Measurements from ENCODE around the gene CHMP4B.

The CHMP4B gene

DNA sequence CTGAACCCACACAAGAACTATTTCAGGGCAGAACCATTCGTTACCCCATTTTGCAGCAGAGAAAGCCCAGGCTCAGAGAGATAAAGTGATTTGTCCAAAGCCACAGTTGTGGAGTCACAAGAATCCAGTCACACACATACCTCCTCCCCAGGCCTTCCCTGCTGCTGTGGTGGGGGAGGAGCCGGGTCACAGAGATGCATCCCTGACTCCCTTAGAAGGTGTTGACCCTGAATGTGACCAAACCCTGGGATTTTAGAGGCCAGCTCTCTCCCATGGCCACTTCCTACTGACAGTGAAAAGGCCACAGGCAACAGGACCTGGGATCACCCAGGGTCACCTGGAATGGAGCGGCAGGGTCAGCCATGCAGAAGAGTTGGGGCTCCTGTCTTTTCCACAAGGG is 48.6 kb downstream of the CHMP4B start:
- DNase-seq (ENCODE audit: extremely low read depth in 1 of 2, low read depth in 1 of 2): no peak

GRCh38 chr20:33861458-33861857 is 50.3 kb downstream of the CHMP4B start:
- no peak for DNase-seq (ENCODE audit: extremely low read depth in 1 of 2, low read depth in 1 of 2)

- peak in 1 of 2 donors; percentile 29 for DNase-seq (ENCODE audit: extremely low read depth in 1 of 2, low read depth in 1 of 2)
These were observed 51.7 kb downstream of the CHMP4B start for GRCh38 chr20:33862709-33863403.

GRCh38 chr20:33863440-33864323 is 52.5 kb downstream of the CHMP4B start:
- no peak for DNase-seq (ENCODE audit: extremely low read depth in 1 of 2, low read depth in 1 of 2)

DNA sequence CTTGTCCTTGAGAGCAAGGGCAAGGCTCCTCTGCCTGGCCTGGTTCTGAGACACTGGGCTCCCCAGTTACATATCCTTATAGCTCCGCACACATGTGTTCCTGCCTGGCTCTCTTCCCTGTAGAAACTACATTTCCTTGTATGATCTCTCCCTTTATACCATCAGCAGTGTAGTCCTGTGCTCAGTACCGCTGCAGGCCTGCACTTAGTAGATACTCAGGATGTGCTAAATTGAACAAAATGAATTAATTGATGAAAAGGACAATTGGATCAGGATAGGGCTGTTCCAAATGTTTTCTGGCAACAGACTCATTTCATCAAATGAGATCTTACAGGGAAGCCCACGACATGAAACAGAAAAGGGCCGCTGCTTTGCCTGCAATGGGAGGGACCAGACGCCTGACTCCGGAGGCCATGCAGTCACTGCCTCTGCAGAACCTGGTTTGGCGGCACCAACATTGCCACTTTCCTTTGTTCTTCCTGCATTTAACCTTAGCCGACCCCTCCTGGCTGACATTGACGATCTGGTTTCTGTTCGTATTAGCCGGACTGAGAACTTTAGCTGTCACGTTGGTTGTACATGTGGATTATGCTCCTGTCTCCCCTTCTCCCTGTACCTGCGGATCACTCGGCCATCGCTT is 53.3 kb downstream of the CHMP4B start:
- DNase-seq (ENCODE audit: extremely low read depth in 1 of 2, low read depth in 1 of 2): no peak

- DNase-seq (ENCODE audit: extremely low read depth in 1 of 2, low read depth in 1 of 2): no peak
These were observed 54.7 kb downstream of the CHMP4B start for GRCh38 chr20:33865761-33866370.

GRCh38 chr20:33866398-33867100 is 55.4 kb downstream of the CHMP4B start:
- no peak for DNase-seq (ENCODE audit: extremely low read depth in 1 of 2, low read depth in 1 of 2)

DNA sequence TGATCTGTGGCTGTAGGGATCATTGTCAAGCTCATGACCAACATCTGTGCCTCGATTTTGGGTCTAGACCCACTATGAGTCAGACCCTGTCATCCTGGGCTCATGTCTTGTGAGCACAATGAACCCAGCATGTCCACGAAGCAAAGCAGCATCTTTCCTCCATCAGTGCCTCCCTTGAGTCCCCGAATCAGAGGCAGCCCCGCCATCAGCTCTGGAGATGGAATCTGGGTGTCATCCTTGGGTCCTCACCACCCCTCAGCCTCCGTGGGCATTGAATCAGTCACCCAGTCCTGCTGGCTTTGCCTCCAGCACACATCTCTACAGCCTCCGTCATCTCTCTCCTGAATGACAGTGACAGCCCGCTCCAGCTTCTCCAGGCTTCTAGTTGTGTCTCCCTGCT is 56.9 kb downstream of the CHMP4B start:
- DNase-seq (ENCODE audit: extremely low read depth in 1 of 2, low read depth in 1 of 2): no peak

GRCh38 chr20:33868595-33868994 is 57.4 kb downstream of the CHMP4B start:
- DNase-seq (ENCODE audit: extremely low read depth in 1 of 2, low read depth in 1 of 2): no peak

DNA sequence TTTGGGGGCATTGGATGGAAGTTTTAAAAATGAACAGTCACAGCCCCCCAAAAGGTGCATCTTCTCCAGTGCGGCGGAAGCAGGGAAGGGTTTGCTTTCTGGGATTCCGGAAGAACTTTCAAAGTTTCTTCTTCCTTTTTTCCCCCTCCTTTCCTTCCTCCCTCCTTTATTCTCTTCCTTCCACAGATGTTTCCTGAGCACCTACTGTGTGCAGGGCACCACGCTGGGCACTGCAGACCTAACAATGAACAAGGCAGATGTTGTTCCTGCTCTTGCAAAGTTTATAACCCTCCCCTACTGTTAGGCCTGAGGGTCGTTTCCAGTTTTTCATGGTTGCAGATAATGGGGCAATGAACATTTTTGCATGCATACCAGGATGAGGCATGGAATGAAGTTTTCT is 58.1 kb downstream of the CHMP4B start:
- DNase-seq (ENCODE audit: extremely low read depth in 1 of 2, low read depth in 1 of 2): no peak

DNA sequence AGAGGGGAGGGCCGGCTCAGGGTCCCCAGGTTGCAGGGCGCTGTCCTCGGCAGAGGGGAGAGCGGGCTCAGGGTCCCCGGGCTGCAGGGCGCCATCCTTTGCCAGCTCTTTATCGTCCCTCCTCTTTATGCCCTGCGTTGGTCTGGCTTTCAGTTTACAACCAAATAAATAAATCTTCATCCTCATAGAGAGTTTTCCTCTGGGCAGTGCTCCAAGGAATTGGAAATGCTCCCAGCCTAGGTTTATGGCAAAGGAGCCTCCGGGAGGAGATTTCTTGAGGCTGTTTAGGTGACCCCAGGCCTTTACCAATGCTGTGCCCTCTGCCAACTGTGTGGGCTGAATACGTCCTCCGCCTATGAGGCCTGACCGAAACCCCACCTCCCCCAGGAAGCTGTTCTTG is 60.2 kb downstream of the CHMP4B start:
- DNase-seq (ENCODE audit: extremely low read depth in 1 of 2, low read depth in 1 of 2): no peak

DNA sequence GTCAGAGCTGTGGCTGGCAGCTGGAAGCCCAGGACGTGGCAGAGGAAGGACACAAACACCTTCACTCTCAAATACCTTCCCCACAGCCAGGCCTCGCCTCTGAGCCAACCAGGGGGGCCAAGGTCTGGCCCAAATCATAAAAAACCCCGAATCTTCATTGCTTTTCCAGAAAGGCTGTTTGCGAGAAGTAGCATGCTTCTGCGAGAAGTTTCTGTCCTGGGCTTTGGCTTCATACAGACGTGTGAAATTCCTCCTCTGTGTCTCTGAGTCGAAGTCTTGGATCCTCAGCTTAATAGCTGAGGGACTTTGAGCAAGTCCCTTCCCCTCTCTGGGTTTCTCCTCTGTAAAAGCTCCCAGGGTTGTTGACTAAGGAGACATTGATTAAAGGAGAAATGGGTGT is 63.0 kb downstream of the CHMP4B start:
- DNase-seq (ENCODE audit: extremely low read depth in 1 of 2, low read depth in 1 of 2): no peak

DNA sequence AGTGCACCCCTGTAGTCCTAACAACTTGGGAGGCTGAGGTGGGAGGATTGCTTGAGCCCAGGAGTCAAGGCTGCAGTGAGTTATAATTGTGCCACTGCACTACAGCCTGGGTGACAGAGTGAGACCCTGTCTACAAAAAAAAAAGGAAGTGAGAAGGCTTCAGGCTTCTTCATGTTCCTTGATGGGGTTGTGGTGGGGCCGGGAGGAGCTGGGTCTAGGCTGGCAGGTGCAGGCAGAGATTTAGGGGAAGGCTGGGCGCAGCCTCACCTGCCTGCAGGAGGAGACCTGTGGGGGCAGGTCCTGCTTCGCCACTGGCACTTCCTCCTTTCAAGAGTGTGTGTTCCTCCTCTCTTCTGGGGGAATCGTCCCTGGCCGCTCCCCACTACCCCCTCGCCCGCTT is 63.9 kb downstream of the CHMP4B start:
- DNase-seq (ENCODE audit: extremely low read depth in 1 of 2, low read depth in 1 of 2): no peak

GRCh38 chr20:33875534-33876026 is 64.4 kb downstream of the CHMP4B start:
- no peak for DNase-seq (ENCODE audit: extremely low read depth in 1 of 2, low read depth in 1 of 2)

GRCh38 chr20:33878583-33878982 is 67.4 kb downstream of the CHMP4B start:
- no peak for DNase-seq (ENCODE audit: extremely low read depth in 1 of 2, low read depth in 1 of 2)

DNA sequence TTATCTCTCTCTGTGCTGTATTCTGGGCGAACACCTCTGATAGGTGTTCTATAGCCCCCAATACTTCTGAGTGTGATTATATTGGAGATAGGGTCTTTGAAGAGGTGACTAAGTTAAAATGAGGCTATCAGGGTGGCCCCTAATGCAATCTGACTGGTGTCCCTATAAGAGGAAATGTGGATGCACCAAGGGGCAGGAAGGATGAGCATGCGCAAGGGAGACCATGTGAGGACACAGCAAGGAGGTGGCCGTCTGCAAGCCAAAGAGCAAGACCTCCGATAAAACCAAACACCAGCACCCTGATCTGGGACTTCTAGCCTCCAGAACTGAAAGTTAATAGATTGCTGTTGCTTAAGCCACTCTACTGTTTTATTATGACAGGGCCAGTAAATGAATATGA is 69.2 kb downstream of the CHMP4B start:
- DNase-seq (ENCODE audit: extremely low read depth in 1 of 2, low read depth in 1 of 2): no peak

DNA sequence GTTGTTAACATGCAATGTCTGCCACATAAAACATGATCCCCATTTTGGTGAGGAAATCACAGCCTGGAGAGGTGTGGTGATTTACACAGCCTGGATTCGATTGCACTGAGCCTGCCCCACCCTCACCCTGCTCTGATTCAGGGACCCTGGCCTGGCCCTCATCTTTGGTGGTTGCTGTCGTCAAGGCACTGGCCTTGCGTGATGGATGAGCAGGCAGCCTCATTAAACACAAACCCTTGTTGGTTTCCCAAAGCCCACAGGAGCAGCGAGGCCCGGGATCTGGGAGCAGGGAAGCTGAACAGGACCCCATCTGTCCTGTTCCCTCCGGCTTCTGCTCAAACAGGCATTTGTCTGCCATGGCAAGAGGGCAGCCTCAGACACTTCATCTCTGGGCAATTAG is 70.8 kb downstream of the CHMP4B start:
- no peak for DNase-seq (ENCODE audit: extremely low read depth in 1 of 2, low read depth in 1 of 2)

- DNase-seq (ENCODE audit: extremely low read depth in 1 of 2, low read depth in 1 of 2): no peak
These were observed 71.3 kb downstream of the CHMP4B start for GRCh38 chr20:33882481-33882880.

DNA sequence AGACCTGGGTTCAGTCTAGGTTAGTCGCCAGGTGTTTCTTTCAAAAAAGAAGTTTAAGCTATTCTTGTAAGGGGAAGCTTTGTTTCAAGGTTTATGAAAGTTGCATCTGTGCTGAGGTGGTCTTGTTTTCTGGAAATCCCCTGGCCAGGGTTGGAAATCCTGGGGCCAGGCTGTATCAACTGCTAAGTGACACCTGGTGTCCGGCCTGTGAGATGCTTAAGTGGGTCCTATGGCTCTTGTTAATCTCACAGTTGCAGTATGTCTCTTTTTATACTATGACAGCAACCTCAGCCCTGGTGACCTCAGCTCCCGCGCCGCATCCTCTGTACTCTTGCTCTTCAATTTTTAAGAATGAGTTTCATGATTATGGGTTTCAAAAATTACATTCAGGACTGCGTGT is 72.0 kb downstream of the CHMP4B start:
- no peak for DNase-seq (ENCODE audit: extremely low read depth in 1 of 2, low read depth in 1 of 2)

DNA sequence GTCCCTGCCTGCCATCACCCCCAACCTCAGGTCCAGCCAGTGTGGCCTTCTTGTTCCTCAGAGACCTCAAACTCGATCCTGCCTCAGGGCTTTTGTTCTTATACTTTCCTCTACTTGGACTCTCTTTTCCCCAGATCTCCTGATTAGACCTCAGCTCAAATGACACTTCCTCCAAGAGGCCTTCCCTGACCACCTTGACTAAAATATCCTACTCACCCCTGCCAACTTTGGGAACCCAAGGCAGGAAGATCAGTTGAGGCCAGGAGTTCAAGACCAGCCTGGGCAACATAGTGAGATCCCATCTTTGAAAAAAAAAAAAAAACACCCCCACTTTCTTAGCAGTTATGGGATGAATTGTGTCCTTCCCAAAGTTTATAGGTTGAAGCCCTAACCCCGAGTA is 73.5 kb downstream of the CHMP4B start:
- no peak for DNase-seq (ENCODE audit: extremely low read depth in 1 of 2, low read depth in 1 of 2)

DNA sequence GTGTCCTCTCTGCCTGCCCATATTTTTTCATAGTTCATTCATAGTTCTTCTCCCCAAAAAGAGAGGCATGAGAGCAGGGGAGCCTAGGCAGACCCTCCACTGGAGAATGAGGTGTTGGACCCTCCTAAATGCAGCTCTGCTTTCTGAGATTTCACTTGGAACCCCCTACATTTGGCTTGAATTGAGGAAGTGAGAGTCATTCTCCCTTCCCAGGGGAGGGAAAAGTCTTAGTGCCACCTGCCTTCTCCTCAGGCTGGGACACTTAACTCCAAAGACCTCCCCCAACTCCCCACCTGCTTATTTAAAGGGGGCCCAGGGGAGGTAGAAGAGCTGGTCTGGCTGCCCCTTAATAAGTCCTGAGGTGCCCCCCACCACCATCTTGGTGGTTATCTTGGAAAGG is 78.2 kb downstream of the CHMP4B start:
- DNase-seq (ENCODE audit: extremely low read depth in 1 of 2, low read depth in 1 of 2): no peak
